GM21515 (cell line): ENCODE results near the gene PDCD6IP.
"Not testable (repeated sequence)": the region's sequence is repeated elsewhere in the genome, so short reads cannot be mapped to it uniquely, and the experiment has no call there.

ENCODE experiments used
- ATAC-seq: cut with Tn5 transposase; IDR thresholded peaks from one replicate; pipeline ENCODE4 v1.9.1; 2021; ENCODE audit not compliant: unreplicated experiment

PDCD6IP gene, protein sequence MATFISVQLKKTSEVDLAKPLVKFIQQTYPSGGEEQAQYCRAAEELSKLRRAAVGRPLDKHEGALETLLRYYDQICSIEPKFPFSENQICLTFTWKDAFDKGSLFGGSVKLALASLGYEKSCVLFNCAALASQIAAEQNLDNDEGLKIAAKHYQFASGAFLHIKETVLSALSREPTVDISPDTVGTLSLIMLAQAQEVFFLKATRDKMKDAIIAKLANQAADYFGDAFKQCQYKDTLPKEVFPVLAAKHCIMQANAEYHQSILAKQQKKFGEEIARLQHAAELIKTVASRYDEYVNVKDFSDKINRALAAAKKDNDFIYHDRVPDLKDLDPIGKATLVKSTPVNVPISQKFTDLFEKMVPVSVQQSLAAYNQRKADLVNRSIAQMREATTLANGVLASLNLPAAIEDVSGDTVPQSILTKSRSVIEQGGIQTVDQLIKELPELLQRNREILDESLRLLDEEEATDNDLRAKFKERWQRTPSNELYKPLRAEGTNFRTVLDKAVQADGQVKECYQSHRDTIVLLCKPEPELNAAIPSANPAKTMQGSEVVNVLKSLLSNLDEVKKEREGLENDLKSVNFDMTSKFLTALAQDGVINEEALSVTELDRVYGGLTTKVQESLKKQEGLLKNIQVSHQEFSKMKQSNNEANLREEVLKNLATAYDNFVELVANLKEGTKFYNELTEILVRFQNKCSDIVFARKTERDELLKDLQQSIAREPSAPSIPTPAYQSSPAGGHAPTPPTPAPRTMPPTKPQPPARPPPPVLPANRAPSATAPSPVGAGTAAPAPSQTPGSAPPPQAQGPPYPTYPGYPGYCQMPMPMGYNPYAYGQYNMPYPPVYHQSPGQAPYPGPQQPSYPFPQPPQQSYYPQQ

DNA sequence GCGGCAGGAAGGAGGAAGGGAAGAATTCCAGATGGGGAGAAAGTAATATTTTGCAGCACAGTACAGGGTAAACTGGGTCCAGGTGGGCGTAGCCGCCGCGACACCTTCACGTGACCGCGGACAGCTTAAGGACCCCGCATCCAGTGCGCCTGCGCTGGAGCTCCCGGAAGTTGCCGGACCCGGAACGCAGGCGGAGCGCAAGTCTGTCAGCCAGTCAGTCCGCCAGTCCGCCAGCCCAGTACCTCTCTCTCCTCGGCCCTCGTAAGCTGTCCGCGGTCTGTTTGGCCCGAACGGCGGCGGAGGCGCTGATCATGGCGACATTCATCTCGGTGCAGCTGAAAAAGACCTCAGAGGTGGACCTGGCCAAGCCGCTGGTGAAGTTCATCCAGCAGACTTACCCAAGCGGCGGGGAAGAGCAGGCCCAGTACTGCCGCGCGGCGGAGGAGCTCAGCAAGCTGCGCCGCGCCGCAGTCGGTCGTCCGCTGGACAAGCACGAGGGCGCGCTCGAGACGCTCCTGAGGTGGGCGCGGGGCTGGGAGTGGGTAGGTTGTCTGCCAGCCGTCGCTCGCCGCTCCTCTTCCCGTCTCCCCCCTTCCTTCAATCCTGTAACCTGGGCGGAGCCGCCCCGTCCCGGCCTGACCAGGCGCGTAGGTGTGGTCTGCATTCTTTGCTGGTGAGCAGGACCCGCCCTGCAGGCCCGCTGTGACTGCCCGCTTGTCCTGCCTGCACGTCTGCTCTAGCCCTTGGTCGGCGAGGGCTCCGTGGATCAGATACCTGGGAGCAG is at the start of gene PDCD6IP:
PDCD6IP (plus strand) TSS at position 213 of the 784 bp plus-strand sequence; CDS start at position 312, 99 bp downstream.
- ATAC-seq: peak; percentile 88

DNA sequence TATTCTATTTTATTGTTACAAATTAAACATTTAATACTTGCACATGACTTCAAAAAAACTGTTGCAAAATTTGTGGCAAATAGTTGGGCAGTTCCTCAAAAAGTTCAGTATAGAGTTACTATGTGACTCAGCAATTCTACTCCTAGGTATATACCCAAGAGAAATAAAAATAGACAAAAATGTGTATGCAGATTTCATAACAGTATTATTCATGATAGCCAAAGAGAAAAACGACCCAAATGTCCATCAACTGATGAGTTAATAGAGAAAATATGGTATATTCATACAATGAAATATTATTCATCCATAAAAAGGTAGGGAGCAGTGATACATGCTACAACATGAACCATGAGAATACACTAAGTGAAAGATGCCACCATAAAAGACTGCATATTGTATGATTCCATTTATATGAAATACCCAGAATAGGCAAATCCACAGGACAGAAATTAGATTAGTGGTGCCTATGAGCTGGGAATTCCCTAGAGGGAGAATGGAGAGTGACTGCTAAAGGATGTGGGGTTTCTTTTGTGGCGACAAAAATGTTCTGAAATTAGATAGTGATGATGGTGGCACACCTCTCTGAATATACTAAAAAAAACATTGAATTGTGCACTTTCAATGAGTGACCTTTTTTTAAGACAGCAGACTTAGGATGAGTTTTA is 48.8 kb upstream of the PDCD6IP start:
- no peak for ATAC-seq

DNA sequence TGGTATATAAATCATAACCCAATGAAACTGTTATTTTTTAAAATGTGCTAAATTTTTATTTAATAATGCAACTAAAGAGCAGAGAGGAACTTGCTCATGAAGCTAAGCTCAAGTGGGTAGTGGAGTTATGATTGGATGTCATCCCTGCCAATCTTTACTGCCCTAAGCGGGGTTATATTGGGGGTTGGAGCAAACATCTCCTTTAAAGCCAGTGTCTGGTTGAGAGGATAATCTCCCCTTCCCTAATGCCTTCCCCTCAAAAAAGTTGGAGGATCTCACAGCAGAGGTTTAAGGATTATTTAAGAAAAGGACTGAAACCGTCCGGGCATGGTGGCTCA is 48.2 kb upstream of the PDCD6IP start:
- ATAC-seq: no peak

DNA sequence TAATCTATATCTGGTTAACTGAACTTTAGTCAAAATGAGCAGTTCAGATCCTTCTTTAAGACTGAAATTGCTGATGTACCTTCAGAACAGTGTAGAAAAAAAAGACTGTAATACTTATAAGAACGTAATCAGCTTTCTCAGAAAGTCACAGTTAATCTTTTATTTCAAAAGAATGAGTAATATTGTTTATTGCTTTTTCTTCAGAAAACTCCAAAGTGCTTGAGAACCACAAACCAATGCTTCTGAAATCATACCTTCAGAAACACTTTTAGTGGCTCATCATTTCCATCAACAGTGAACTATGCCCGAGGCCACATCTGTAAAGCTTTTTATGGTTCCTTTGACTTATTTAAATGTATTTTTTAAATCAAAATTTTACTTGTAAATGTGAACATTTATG is 47.1 kb upstream of the PDCD6IP start:
- ATAC-seq: no peak

DNA sequence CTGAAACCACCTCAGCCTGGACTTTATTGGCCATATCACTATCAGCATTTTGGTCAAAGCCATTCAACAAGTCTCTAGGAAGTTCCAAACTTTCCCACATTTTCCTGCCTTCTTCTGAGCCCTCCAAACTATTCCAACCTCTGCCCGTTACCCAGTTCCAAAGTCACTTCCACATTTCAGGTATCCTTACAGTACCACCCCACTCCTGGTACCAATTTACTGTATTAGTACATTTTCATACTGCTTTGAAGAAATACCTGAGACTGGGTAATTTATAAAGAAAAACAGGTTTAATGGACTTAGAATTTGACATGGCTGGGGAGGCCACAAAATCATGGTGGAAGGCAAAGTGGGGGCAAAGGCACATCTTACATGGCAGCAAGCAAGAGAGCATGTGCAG is 44.0 kb upstream of the PDCD6IP start:
- not testable (repeated sequence) for ATAC-seq

DNA sequence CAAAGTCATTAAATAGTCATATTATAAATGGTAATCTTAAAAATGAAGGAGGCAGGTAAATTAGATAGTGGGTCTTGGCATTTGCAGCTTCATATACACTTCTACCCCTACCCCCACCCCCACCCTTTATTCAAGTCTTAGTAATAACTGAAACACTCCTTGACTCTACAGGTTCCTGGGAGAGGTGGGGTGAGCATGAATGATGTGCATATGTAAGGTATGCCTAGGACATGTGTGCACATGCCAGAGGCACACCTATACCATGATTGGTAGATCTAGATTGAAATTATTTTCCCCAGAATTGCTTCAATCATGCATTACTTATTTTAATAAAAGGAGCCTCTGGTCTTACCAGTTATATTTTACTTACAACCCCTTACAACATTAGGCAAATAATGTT is 40.1 kb upstream of the PDCD6IP start:
- no peak for ATAC-seq

DNA sequence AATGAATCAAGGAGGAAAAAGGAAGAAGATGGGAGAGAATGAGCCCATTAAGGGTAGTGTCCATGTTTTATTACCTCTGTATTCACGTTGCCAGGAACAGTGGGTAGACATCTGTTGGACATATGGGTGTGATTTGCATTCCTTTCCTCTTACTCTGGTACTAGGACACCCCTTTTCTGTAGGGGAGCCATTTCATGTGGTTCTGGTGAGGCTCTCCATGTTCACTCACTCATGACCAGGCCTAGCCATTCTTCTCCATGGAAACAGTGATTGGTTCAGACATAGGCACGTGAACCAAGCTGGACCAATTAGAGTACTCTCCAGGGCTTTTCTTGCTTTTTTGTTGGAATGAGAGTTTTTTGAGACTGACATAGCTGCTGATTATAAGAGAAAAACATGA is 39.6 kb upstream of the PDCD6IP start:
- ATAC-seq: no peak

DNA sequence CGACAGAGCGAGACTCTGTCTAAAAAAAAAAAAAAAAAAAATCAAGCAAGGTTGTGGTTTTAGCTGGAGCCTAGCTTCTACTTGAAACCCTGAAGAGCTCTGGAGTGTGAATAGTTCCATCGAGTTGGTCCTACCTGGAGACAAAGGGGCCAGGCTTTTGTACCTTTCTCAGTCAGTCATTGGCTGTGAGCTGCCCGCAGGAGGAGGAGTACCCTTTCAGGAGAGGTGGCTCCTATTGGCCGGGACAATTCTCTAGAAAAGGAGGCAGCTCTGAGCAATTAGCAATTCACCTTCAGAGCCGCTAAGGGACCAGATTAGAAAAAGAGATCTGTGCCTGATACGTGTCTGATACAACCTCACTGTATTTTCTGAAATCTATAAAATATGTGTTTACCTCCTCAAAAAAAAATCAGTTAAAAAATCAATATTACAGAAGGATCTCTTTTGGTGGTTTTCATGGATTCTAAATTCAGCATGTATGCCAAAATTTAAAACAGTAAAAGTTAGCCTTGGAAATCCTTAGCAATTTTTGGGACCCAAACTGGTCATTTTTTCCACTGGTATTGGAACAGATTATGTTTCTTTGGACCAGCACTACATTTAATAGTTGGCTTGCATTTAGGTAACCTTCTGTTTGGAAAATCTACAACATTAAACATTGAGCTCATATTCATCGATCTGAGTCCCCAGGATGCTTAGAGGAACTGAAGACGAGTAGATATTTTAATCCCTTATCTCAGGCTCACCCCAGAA is 29.7 kb upstream of the PDCD6IP start:
- ATAC-seq: no peak

DNA sequence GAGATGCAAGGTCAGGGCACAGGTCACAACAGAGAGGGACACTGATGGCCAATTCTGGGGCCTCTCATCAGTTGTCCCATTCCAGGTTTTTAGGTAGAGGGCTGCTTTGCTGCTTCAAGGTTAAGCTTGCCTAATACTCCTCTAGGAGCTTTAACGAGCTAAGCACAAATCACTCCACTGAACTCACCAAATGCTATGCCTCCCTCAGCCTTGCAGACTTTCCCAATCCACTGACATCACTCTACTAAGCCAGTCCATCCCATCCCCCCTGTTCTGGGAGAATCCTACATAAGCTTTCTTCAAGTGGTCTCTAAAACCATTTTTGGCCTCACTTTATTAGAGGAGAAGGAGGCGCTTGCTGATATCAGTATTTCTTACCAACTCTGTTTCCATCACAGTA is 24.8 kb upstream of the PDCD6IP start:
- ATAC-seq: no peak

DNA sequence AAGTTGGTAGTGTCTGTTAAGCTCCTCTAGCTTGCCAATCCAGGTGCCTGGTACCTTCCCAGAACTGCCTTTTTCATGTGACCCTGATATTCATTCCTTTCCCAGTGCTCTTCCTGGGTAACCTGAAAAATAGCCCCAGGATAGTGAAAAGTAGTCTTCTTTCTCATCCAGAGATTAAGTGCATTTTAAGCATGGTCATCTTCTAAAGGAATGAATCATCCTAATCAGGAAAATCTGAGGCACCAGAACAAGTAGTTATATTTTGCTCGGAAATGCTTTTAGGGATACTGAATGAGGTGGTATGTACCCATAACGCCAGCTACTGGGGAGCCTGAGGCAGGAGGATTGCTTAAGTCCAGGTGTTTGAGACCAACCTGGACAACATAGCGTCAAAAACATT is 23.1 kb upstream of the PDCD6IP start:
- ATAC-seq: no peak

DNA sequence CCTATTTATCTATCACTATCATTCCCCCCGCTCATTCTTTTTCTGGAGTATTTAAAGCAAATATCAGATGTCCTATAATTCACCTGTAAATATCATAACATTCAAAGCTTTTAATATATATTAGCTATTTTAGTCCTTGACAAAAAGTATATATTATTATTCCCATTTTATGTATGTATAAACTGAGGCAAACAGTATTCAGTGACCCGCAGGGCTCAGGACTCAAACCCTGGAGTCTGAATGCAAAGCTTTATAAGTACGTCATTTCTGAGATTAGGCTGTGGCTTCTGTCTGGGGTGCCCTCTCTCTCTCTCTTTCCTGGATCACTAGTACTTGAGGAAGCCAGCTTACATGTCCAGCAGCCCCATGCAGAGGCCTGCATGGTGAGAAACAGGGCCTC is 20.4 kb upstream of the PDCD6IP start:
- no peak for ATAC-seq

DNA sequence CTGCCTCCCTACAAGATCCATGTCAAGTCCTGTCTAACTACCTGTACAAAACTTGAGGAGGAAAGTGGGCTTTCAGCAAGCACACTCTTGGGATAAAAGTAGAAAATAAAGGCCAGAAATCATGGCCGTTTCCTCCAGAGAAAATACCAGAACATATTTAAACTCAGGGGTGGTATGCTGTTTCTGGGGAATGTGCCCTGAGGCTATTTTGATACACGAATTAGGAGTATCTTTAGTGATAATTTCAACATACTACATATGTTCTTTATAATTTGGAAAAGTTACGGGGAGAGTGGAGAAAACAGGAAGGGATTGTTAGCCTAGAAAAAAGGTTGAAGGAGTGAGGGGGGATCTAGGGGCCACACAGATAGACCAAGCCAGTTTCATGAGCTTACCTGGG is 18.7 kb upstream of the PDCD6IP start:
- no peak for ATAC-seq

DNA sequence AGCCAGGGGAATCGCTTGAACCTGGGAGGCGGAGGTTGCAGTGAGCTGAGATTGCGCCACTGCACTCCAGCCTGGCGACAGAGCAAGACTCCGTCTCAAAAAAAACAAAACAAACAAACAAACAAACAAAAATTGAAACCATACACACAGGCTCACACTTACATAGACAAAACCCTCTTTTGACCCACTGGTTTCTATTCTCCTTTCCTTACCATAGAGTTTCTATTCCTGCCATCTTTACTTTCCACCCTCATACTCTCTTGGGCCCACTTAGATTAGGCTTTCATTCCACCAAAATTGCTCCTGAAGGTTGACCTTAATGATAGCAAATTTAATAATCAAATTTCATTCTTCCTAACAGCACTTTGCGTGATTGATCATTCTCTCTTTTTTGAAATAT is 17.0 kb upstream of the PDCD6IP start:
- not testable (repeated sequence) for ATAC-seq

DNA sequence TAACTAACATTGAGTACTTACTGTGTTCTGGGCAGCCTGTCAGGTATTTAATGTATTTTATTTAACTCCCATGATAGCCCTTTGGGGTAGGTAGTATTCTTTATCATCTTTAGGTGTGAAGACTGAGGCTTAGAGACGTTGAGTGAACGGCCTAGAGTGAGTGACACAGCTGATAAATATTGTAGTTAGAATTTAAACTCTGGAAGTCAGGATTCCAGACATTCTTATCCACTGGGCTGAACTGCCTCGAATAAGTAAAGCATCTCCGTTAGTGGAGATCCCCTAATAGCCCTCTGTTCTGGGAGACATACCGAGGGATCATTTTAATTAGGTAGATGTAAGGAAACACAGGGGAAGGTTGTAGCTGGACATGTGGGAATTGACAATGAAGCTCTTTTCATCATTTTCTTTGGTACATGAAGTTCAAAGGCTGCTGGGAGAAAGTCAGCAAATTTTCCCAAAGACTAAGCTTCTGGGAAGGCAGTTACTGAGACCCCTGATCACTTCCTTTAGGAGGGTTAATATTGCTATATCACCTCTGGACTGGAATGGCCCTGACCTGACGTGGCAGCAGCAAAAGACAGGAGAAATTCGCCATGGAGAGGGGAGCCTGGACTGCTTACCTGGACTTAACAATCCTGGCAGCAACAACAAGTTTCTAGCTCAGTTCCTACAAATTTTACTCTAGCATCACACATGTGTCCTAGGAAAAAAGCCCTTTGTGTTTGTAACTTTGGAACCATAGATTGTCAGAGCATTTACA is 11.7 kb upstream of the PDCD6IP start:
- ATAC-seq: no peak

DNA sequence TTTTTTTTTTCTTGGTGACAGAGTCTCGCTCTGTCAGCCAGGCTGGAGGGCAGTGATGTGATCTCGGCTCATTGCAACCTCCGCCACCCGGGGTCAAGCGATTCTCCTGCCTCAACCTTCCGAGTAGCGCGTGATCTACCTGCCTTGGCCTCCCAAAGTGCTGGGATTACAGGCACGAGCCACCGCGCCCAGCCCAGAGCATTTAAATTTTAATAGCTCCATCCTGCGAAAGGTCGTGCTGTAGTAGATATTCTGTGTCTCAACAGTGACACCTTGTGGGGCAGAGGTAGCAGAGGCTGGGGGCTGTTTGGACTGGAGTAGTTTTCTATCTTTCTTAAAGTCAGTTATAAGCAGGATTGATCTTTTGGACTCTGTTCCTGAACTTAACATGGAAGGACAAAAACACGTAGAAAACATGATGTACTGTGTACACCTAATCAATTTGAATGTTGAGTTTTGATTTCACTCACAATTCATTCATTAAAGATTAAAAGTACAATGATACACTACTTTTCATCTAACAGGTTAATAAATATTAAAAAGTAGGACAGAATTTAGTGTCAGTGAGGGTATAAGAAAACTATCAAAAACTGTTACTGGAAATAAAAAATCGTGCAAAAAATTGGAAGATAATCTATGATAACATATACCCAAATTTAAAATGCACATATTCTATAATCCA is 11.0 kb upstream of the PDCD6IP start:
- ATAC-seq: no peak

DNA sequence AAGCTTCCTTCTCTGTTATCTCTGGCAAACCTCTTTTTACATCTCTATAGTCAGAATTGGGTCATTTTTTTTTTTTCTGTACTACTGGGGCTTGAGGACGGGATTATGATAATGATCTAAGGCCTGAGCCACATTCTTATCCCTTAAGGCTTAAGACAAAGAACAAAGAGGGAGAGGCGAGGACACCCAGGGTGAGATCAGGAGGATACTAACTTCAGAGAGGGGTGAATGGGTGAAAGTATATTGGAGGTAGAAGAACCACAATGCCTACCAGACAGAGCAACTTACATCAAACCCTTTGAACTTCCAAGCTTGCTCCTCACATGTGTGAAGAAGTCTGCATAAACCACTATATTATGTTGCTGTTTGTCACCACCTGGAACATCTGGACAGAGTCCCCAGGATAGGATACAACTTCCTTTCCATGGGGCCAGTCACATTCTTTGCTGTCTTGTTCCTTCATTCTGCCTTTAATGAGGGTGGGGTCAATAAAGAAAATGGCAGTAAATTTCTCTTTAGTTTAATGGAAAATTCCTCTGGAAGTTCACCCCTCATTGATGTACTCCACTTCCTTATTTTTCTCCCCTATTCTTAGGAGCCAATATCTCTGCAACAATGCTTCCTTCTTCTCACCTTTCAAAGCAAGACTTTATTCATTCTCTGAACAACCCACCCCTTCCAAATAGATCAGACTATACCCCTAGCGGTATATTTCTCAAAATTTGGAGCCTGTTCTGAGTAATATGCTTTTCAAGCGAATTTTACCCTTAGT is 9.1 kb upstream of the PDCD6IP start:
- no peak for ATAC-seq

DNA sequence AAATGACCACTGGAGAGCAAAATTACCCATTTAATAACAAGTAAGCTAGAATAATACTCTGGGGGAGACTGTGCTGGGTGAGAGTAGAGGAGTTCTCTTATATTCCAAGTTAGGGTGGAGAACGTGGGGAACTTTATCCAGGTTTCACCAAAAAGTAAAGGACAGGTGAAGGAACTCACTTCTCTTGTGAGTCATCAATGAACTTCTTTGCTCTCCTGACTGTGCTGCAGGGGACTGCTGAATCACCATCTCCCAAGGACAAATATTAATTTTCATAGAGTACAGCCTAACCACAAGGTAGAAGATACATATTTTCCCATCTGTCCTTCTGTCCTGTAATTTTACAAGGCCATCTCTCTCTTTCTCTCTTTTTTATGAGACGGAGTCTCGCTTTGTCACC is 8.3 kb upstream of the PDCD6IP start:
- ATAC-seq: no peak

DNA sequence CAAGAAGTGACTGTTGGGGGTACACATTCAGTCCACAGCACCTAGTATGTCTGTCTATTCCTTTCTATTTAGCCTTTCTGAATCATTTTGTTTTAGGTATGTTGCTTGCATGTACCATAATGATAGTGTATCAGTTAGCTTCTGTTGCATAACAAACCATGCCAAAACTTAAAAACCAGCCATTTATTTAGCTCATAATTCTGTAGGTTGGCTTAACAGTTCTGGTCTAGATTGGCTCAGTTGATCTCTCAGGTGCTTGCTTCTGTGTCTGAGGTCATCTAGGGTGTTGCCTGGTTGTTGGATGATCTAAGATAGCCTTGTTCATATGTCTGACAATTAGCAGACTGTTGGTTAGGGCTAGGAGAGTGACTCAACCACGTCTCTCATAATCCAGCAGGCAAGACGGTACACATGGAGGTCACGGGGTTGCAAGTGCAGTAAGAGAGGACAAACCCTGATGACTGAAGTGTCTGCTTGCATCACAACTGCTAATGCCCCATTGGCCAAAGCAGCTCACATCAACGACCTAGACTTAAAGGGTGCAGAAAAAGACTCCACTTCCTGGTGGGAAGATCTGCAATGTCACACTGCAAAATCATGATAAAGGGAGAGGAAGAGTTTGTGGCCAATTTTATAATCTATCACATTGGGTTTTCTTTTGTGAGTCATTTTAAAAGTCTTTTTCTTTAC is 6.8 kb upstream of the PDCD6IP start:
- ATAC-seq: no peak
